K562 (cell line): ENCODE data around the gene CEP43. TPM values are rescaled to one million over a fixed set of nuclear protein-coding genes. Genes with fewer than 3 reads are reported as not detected.

Experiments
- ATAC-seq: fragments of 200-7000 bp; cut with Tn5 transposase; 3 replicates; pipeline ENCODE4 v1.9.1; 2020; ENCODE audit warnings: moderate library complexity
- BruUV-seq: library from RNA; stranded (reverse); fragments of 400-500 nt; replicated peaks from 2 replicates; lab custom pipeline; 2021; lab: Mats Ljungman, UMichigan
- CTCF ChIA-PET: fragments of 300-600 bp; formaldehyde crosslinking; extraction: SDS; loops from one replicate; lab custom pipeline; 2021; ENCODE audit warnings: low intra/inter-chr PET ratio; lab: Yijun Ruan, JAX
- POLR2A ChIA-PET: fragments of 300-600, 350-650 bp; sonication (Branson Sonifier 250); formaldehyde crosslinking; extraction: SDS; loops from one replicate; lab custom pipeline; 2021; ENCODE audit warnings: antibody characterized with exemption, inconsistent platforms; lab: Yijun Ruan, JAX
- DNase-seq, 4 experiments: peaks; one replicate each; pipeline versions ENCODE4 v3.0.0 to v3.0.0-alpha.2; 2011 to 2018; ENCODE audit warnings: low spot score in 3 of 4, mixed read lengths in 3 of 4; ENCODE audit errors: extremely low read depth in 1 of 4
- FAIRE-seq: peaks from 2 replicates; lab custom pipeline; 2011; peaks lifted over from hg19 to GRCh38; lab: Jason Lieb, UNC
- H2AFZ ChIP-seq: 2 replicates; pipeline ENCODE4 v1.6.0; 2011; ENCODE audit warnings: low read depth, low read length, control low read depth, inconsistent platforms
- H3K27ac ChIP-seq: fragments of 200-600 bp; 3 replicates; pipeline ENCODE4 v1.8.0; 2011; ENCODE audit warnings: low read depth, mild to moderate bottlenecking, control low read depth, inconsistent platforms, low read length, moderate library complexity, mixed read lengths; ENCODE audit errors: extremely low read depth
- H3K27me3 ChIP-seq, 2 experiments: fragments of 300-600 bp in 1 of 2; 2 replicates in 1 of 2; 3 replicates in 1 of 2; pipeline versions ENCODE4 v1.6.0 to v1.8.0; 2011; ENCODE audit warnings: inconsistent platforms in 2 of 2, low read length in 2 of 2, mild to moderate bottlenecking in 1 of 2, mixed read lengths in 1 of 2, moderate library complexity in 1 of 2; ENCODE audit not compliant: control insufficient read depth in 2 of 2, insufficient read depth in 2 of 2
- H3K36me3 ChIP-seq: fragments of 300-600 bp; 3 replicates; pipeline ENCODE4 v1.8.0; 2011; ENCODE audit warnings: mild to moderate bottlenecking, low read length, inconsistent platforms; ENCODE audit not compliant: control insufficient read depth, insufficient read depth
- H3K4me1 ChIP-seq, 2 experiments: fragments of 200-600 bp in 1 of 2; replicated peaks in 1 of 2; 2 replicates in 1 of 2; 3 replicates in 1 of 2; pipeline versions ENCODE4 v1.5.1 to v1.8.0; 2011; ENCODE audit warnings: inconsistent platforms in 2 of 2, low read length in 2 of 2, mild to moderate bottlenecking in 1 of 2, mixed read lengths in 1 of 2, moderate library complexity in 1 of 2; ENCODE audit not compliant: control insufficient read depth in 2 of 2, insufficient read depth in 2 of 2
- H3K4me2 ChIP-seq: 2 replicates; pipeline ENCODE4 v1.6.1; 2011; ENCODE audit warnings: low read length, control low read depth, inconsistent platforms, mixed read lengths; ENCODE audit not compliant: insufficient read depth
- H3K4me3 ChIP-seq: fragments of 200-600 bp; sonication (generic), shearing (Covaris generic); 2 replicates; pipeline ENCODE4 v1.5.1; 2016; ENCODE audit warnings: control low read depth, inconsistent platforms
- H3K79me2 ChIP-seq: fragments of 200-600 bp; 3 replicates; pipeline ENCODE4 v1.8.0; 2011; ENCODE audit warnings: low read length, inconsistent platforms; ENCODE audit not compliant: control insufficient read depth, insufficient read depth
- H3K9ac ChIP-seq, 2 experiments: 2 replicates each; pipeline versions ENCODE4 v1.6.0 to v1.6.1; 2011; ENCODE audit warnings: low read depth in 2 of 2, low read length in 2 of 2, control low read depth in 1 of 2, inconsistent platforms in 1 of 2, mild to moderate bottlenecking in 1 of 2, mixed read lengths in 1 of 2; ENCODE audit not compliant: insufficient read depth in 1 of 2
- H3K9me1 ChIP-seq: one replicate; pipeline ENCODE4 v1.6.0; 2011; ENCODE audit warnings: inconsistent platforms, mild to moderate bottlenecking, low read length, moderate library complexity; ENCODE audit not compliant: control insufficient read depth, insufficient read depth
- H3K9me3 ChIP-seq: replicated peaks from 2 replicates; pipeline ENCODE4 v1.5.1; 2011; ENCODE audit warnings: low read depth, low read length, inconsistent platforms; ENCODE audit not compliant: control insufficient read depth, insufficient read depth
- H4K20me1 ChIP-seq: replicated peaks from 2 replicates; pipeline ENCODE4 v1.6.1; 2011; ENCODE audit warnings: low read length, inconsistent platforms, mixed read lengths; ENCODE audit not compliant: control insufficient read depth, insufficient read depth
- ASH1L ChIP-seq: fragments of 450-650 bp; IDR thresholded peaks from 2 replicates; pipeline ENCODE4 v1.6.1; 2018; ENCODE audit warnings: borderline replicate concordance, mild to moderate bottlenecking, low read depth; ENCODE audit not compliant: partially characterized antibody
- ATF7 ChIP-seq: fragments of 450-650 bp; IDR thresholded peaks from 2 replicates; pipeline ENCODE4 v1.7.1; 2014; ENCODE audit warnings: mild to moderate bottlenecking, moderate library complexity
- CCNT2 ChIP-seq: IDR thresholded peaks from 2 replicates; pipeline ENCODE4 v1.6.1; 2011; ENCODE audit warnings: borderline replicate concordance, low read depth, mild to moderate bottlenecking, moderate library complexity, mixed read lengths, low read length; ENCODE audit not compliant: insufficient read length; ENCODE audit errors: extremely low read depth
- KAT8 ChIP-seq: fragments of 450-650 bp; IDR thresholded peaks from 2 replicates; pipeline ENCODE4 v1.6.1; 2016; ENCODE audit warnings: low read depth, mild to moderate bottlenecking
- NFYB ChIP-seq: IDR thresholded peaks from 2 replicates; pipeline ENCODE4 v1.6.1; 2011; ENCODE audit warnings: mild to moderate bottlenecking, moderate library complexity; ENCODE audit not compliant: insufficient read length; ENCODE audit errors: extremely low read depth
- TCF7L2 ChIP-seq: fragments of 150-350 bp; IDR thresholded peaks from 2 replicates; pipeline ENCODE4 v1.6.1; 2016; ENCODE audit warnings: low read depth, mild to moderate bottlenecking, low read length, moderate library complexity
- TGIF2 ChIP-seq: sonication (generic); formaldehyde crosslinking; IDR thresholded peaks from 2 replicates; pipeline ENCODE4 v1.8.1; 2022; ENCODE audit warnings: mild to moderate bottlenecking, missing genetic modification reagents, moderate library complexity
- WGBS: fragments of 100-300 bp; shearing (Covaris generic); methylation state at CpG from one replicate; pipeline ENCODE4 v1.1.6; 2016; ENCODE audit warnings: low coverage, mixed read lengths; ENCODE audit not compliant: insufficient coverage; ENCODE audit errors: missing lambda C conversion rate; 5-methylcytosine and 5-hydroxymethylcytosine counted together
- in situ Hi-C: fragments of 300-500 bp; cut with MboI; formaldehyde crosslinking; loops from 4 replicates; pipeline ENCODE4 v1.15.0; 2018; ENCODE audit warnings: inconsistent platforms, mixed read lengths
- intact Hi-C: fragments of 100-400 bp; cut with micrococcal nuclease; formaldehyde crosslinking; loops from 2 replicates; pipeline ENCODE4 v1.14.2; 2022
- polyA plus RNA-seq, 8 experiments: library from polyadenylated mRNA; depleted of rRNA in 4 of 8; stranded (reverse) in 5 of 8; unstranded in 3 of 8; fragments of >200 nt; fragmentation: Nextera tagmentation in 2 of 8; fragmentation: Illumina TruSeq in 1 of 8; extraction: Ambion mirVana in 2 of 8; extraction: Trizol in 1 of 8; gene quantifications; 2 replicates each; pipeline versions ENCODE4 v1.2.1 to v1.2.3, GENCODE V29; 2011 to 2014; ENCODE audit warnings: inconsistent platforms in 1 of 8, missing spikeins in 1 of 8
- total RNA-seq, 7 experiments: library from RNA; depleted of rRNA in 6 of 7; stranded (reverse); fragments of >200 nt in 6 of 7; fragmentation: Illumina TruSeq in 2 of 7; extraction: Trizol in 2 of 7; gene quantifications; 2 replicates each; pipeline versions ENCODE4 v1.2.1 to v1.2.3, GENCODE V29; 2011 to 2021; ENCODE audit warnings: low replicate concordance in 1 of 7

Gene CEP43
- total and polyA plus RNA-seq, 9 of the 15 experiments (the other 6 are each of a cell fraction or from before 2014, with no cell fraction given) = 15.2 to 55.7 (median 47.4) TPM

- H3K36me3 ChIP-seq = peaks cover 30% of the 10 kb centered on the region; the same call in 2 of the 3 replicates
- H3K9ac ChIP-seq = no peak overlapping the region
- no peaks in the 10 kb centered on the region for H3K4me1 ChIP-seq
- ChIA-PET POLR2A (interaction anchor here (1.5 kb wide), 1 partner anchor 21 kb away, joined by 6 read pairs; the partner anchor contains the start of gene RNASET2), CTCF (no interaction called here)
- H4K20me1 ChIP-seq = no peaks in the 10 kb centered on the region
- H3K4me3 ChIP-seq = no peak overlapping the region
- no peaks in the 10 kb centered on the region for H3K9me1 ChIP-seq
- no peaks in the 10 kb centered on the region for H3K27me3 ChIP-seq
- H3K9me3 ChIP-seq = no peaks in the 10 kb centered on the region
- WGBS = 100% methylated on average over 2 of the region's 2 CpGs
- H3K27ac ChIP-seq = no peak overlapping the region
- H2AFZ ChIP-seq = no peak overlapping the region
- DNase-seq = no peak
- no peaks in the 10 kb centered on the region for H3K79me2 ChIP-seq
- TF ChIP-seq TCF7L2 = no peak
- no peak for TF ChIP-seq CCNT2
- no peak for TF ChIP-seq NFYB
- TF ChIP-seq KAT8 = no peak
- no peak for TF ChIP-seq ATF7
- TF ChIP-seq ASH1L = no peak
- no peak for TF ChIP-seq TGIF2 (CRISPR knock-in tag)
- ATAC-seq = no peak; the same call in 2 of the 3 replicates
- no TSS peak for BruUV-seq
- no peak for FAIRE-seq
- no peak overlapping the region for H3K4me2 ChIP-seq
- in situ Hi-C loops (no loop called here), intact Hi-C loops (no loop called here)
Observed at GRCh38 chr6:166976636-166977035, 22.6 kb upstream of the CEP43 start.
